K562 (cell line): ENCODE data around the gene KRTAP12-2.

Experiments
- CBFB ChIP-seq: sonication (generic); formaldehyde crosslinking; IDR thresholded peaks from 2 replicates; pipeline ENCODE4 v1.4.0; 2020; ENCODE audit warnings: mild to moderate bottlenecking, missing genetic modification reagents
- KLF16 ChIP-seq: IDR thresholded peaks from 2 replicates; pipeline ENCODE4 v1.6.1; 2016; ENCODE audit warnings: antibody characterized with exemption
- MGA ChIP-seq: fragments of 450-650 bp; IDR thresholded peaks from 2 replicates; pipeline ENCODE4 v1.6.1; 2016; ENCODE audit warnings: mild to moderate bottlenecking, moderate library complexity
- TAL1 ChIP-seq: fragments of 450-650 bp; IDR thresholded peaks from 2 replicates; pipeline ENCODE4 v1.6.1; 2016; ENCODE audit warnings: mild to moderate bottlenecking
- TBP ChIP-seq: optimal IDR thresholded peaks from 2 replicates; pipeline ENCODE3; 2011; ENCODE audit warnings: low read depth, low read length, improper control_type of control experiment
- TCF7 ChIP-seq: sonication (generic); IDR thresholded peaks from 2 replicates; pipeline ENCODE4 v1.6.1; 2016; ENCODE audit warnings: antibody characterized with exemption, borderline replicate concordance
- TEAD4 ChIP-seq, 2 experiments: sonication (generic) in 1 of 2; formaldehyde crosslinking in 1 of 2; IDR thresholded peaks; 2 replicates each; pipeline versions ENCODE4 v1.6.1 to v1.8.0; 2012 to 2022; ENCODE audit warnings: borderline replicate concordance in 1 of 2, inconsistent platforms in 1 of 2, low read length in 1 of 2, mild to moderate bottlenecking in 1 of 2, missing genetic modification reagents in 1 of 2
- TOE1 ChIP-seq, 2 experiments: fragments of 450-650 bp in 1 of 2; sonication (generic) in 1 of 2; formaldehyde crosslinking in 1 of 2; IDR thresholded peaks; 2 replicates each; pipeline versions ENCODE4 v1.7.1 to v1.8.0; 2016 to 2022; ENCODE audit warnings: borderline replicate concordance in 2 of 2, mild to moderate bottlenecking in 2 of 2, antibody characterized with exemption in 1 of 2, inconsistent platforms in 1 of 2, low read depth in 1 of 2, missing genetic modification reagents in 1 of 2, moderate library complexity in 1 of 2
- TF ChIP-seq, protein P1 (sequence below): sonication (generic); formaldehyde crosslinking; IDR thresholded peaks from 2 replicates; pipeline ENCODE4 v1.8.0; 2022; ENCODE audit warnings: mild to moderate bottlenecking, missing genetic modification reagents

DNA sequence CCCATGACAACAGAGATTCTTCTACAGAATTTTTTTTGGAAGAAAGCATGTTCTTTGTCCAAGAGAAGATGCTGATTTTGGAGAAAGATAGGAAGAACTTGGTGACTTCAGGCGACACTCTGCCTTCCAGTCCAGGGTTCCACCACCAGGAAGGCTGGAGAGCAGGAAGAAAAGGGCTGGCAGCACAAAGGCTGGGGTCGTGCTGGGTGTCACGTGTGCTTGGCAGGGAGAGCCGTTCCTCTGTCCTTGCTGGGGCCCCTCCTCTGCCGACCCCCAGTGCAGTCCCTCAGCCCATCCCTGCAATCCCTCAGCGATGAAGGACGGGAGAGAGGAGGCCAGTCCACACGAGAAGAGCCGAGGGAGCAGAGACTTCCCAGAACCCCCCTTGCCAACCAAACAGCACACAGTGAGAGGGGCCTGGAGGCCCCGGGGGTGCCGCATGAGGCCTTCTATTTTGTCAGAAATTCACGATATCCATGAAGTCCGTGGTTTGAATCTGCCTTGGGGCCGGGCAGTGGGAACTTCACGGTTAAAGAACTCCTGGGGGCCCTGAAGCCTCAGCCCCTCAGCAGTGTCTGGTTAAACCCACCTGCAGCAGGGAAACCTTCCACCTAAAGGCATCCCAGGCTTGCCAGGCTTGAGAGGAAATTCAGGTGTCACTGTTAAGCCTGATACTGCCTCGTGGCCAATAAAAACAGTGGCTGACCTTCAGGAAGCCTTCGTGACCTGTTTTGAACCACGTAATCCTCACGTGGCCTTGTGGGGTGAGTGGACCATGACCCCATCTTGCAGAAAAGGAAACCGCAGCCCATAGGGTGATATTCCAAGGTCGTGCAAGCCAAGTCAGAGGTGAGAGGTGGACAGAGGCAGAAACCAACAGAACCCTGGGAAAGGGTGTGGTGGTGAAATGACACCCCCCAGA is 33.6 kb upstream of the KRTAP12-2 start:
- TF ChIP-seq MGA (no peak), KLF16 (no peak), TAL1 (no peak), TCF7 (no peak), TEAD4 (IDR thresholded peaks at IDR 0.05; ENCODE audit: low read length) (no peak), TEAD4 (CRISPR knock-in tag; IDR thresholded peaks at IDR 0.05; ENCODE audit: borderline replicate concordance) (no peak), TBP (no peak), CBFB (CRISPR knock-in tag) (no peak), TOE1 (IDR thresholded peaks at IDR 0.05; ENCODE audit: borderline replicate concordance) (no peak), TOE1 (CRISPR knock-in tag; IDR thresholded peaks at IDR 0.05; ENCODE audit: borderline replicate concordance, low read depth) (no peak)
- TF ChIP-seq, protein P1, sequence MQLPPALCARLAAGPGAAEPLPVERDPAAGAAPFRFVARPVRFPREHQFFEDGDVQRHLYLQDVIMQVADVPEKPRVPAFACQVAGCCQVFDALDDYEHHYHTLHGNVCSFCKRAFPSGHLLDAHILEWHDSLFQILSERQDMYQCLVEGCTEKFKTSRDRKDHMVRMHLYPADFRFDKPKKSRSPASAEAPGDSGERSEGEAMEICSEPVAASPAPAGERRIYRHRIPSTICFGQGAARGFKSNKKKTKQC (CRISPR knock-in tag), result no peak
